GM19438 (cell line): ENCODE results near the gene MICAL3.
"Not testable (repeated sequence)": the region's sequence is repeated elsewhere in the genome, so short reads cannot be mapped to it uniquely, and the experiment has no call there.

Experiments used
- ATAC-seq: cut with Tn5 transposase; IDR thresholded peaks from one replicate; pipeline ENCODE4 v1.9.1; 2021; ENCODE audit warnings: low read depth; ENCODE audit not compliant: unreplicated experiment

The MICAL3 gene, protein sequence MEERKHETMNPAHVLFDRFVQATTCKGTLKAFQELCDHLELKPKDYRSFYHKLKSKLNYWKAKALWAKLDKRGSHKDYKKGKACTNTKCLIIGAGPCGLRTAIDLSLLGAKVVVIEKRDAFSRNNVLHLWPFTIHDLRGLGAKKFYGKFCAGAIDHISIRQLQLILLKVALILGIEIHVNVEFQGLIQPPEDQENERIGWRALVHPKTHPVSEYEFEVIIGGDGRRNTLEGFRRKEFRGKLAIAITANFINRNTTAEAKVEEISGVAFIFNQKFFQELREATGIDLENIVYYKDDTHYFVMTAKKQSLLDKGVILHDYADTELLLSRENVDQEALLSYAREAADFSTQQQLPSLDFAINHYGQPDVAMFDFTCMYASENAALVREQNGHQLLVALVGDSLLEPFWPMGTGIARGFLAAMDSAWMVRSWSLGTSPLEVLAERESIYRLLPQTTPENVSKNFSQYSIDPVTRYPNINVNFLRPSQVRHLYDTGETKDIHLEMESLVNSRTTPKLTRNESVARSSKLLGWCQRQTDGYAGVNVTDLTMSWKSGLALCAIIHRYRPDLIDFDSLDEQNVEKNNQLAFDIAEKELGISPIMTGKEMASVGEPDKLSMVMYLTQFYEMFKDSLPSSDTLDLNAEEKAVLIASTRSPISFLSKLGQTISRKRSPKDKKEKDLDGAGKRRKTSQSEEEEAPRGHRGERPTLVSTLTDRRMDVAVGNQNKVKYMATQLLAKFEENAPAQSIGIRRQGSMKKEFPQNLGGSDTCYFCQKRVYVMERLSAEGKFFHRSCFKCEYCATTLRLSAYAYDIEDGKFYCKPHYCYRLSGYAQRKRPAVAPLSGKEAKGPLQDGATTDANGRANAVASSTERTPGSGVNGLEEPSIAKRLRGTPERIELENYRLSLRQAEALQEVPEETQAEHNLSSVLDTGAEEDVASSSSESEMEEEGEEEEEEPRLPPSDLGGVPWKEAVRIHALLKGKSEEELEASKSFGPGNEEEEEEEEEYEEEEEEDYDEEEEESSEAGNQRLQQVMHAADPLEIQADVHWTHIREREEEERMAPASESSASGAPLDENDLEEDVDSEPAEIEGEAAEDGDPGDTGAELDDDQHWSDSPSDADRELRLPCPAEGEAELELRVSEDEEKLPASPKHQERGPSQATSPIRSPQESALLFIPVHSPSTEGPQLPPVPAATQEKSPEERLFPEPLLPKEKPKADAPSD (N-terminal part only)

DNA sequence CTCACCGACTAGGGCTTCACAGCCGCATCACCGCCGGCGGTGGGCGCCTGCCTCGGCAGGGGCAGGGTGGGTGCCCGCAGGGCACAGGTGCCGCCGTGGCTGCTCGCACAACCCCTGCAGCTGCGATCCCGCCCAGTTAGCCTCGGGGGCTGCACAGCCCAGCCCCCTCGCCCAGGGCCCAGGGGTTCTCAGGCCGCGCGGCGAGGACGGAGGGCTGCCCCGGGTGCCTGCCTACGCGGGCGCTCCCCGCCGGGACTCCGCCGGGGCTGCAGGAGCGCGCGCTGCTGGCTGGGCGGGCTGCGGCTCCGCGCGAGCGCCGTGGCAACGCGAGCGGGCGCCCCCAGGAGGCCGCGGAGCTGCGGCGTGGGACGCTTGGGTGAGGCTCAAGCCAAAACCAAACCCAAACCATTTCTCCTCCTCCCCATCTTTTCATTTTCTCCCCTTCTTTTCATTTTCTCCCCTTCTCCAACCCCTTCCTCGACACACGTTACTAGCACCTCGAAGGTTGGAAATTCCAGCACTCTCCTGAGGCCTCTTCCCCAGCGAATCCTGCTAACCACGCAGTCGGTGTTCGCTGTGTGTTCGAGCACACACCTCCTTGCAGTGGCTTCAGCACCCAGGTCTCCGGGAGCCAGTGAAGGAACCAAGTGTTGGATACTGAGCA is at the start of gene MICAL3:
TSS of gene MICAL3 (minus strand) at position 286 of the 664 bp plus-strand sequence. CDS start 117,749 bp downstream, outside the sequence.
- ATAC-seq = no peak

DNA sequence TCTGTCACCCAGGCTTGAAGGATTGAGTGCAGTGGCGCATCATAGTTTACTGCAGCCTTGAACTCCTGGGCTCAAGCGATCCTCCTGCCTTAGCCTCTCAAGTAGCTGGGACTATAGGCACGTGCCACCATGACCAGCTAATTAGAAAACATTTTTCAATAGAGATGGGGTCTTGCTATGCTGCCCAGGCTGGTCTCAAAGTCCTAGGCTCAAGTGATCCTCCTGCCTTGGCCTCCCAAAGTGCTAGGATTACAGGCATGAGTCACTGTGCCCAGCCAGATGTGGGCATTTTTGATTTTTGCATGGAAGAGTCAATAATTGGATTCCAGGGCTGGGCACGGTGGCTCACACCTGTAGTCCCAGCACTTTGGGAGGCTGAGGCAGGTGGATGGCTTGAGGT is 49.6 kb upstream of the MICAL3 start:
- ATAC-seq = not testable (repeated sequence)

GRCh38 chr22:18073467-18073866 is 49.1 kb upstream of the MICAL3 start:
- ATAC-seq = no peak

GRCh38 chr22:18071968-18072310 is 47.6 kb upstream of the MICAL3 start:
- no peak for ATAC-seq

- not testable (repeated sequence) for ATAC-seq
Observed at GRCh38 chr22:18071307-18071967, 47.1 kb upstream of the MICAL3 start.

- ATAC-seq = no peak
Observed at GRCh38 chr22:18070556-18071306, 46.4 kb upstream of the MICAL3 start.

DNA sequence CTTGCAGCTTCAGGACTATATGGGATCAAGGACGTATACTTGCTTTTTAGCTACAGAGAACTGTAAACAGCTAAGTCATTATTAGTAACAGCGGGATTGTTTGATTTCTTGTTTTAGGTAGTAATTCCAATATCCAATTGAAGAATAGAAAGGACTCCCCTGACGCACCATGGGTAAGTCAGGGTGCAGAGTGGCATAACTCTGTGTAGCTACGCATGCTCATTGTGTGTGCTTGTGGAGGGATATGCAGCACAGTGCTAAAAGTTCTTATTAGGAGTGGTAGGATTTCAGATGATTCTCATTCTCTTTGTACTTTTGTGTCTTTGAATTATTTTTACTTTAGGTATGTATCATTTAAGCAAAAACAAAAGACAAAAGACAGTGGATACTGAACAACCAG is 45.7 kb upstream of the MICAL3 start:
- ATAC-seq = no peak

GRCh38 chr22:18069041-18069440 is 44.7 kb upstream of the MICAL3 start:
- no peak for ATAC-seq

DNA sequence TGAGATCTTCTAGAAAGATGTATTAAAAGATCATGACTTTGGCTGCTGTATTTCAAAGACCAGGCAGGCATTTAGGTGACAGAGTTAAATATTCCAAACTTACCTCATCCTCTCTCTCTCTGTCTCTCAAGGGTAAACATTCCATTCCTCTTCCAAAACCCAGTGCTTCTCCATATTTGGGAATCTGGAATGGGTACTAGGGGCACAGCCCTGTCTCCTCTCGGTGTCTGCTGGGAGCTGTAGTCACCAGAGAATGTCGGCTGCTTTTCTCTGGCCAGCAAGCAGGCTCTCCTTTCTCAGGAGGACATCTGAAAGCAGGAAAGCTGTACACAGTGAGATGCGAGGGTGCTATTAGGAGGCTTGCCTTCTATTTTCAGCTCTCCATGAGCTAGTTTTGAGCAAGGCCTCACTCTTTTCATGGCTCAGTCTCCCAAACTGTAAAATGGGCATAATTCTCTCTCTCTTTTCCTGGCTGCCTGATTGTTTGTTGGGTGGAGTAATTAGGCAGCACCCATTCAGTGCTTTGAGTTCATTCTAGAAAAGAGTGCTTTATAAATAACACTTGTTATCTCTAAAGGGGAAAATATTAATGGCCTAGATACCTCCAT is 44.1 kb upstream of the MICAL3 start:
- ATAC-seq = no peak

GRCh38 chr22:18067548-18068341 is 43.4 kb upstream of the MICAL3 start:
- no peak for ATAC-seq

DNA sequence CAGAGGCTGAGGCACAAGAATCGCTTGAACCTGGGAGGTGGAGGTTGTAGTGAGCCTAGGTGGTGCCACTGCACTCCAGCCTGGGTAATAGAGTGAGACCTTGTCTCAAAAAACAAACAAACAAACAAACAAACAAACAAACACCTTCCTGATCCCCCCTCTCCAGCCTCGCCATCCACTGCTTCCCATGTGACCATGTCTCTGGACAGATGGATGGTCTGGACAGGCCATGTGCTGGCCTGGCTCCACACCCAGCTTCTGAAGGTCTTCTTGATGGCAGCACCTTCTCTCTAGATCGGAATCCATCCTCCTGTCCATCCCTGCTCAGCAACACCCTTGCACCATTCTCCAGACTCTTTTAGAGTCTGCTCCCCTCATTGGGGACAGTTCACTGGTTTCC is 42.8 kb upstream of the MICAL3 start:
- ATAC-seq = no peak

DNA sequence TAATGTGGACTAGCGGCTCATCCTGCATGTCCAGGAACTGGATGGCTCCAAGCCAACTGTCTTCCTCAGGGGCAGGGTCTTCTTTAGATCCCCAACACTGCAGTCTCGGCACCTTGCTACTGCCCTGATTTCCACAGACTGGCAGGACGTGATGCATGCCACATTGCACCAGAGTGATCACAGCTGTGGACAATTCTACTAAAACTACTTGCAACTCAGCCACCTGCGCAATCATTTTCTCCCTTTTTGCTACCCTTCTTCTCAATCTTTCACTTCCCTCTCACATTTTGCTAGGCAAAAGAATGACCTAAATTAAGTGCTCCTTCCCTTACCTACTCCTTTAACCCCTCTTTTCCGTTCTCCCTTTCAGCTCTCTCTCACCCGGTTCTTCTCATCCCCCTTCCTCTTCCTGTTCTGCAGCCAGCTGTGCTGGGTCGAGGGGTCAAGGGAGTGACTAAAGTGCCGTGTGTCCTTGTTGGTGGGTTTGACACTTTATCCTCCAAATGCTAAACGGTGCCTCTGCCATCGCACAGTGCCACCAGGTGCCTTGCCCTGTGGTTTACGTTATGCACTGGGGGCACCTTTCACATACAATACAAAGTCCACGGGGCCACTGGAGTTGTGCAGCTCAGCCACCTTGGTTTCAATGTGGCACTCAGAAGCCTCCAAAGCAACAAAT is 42.0 kb upstream of the MICAL3 start:
- ATAC-seq = no peak

DNA sequence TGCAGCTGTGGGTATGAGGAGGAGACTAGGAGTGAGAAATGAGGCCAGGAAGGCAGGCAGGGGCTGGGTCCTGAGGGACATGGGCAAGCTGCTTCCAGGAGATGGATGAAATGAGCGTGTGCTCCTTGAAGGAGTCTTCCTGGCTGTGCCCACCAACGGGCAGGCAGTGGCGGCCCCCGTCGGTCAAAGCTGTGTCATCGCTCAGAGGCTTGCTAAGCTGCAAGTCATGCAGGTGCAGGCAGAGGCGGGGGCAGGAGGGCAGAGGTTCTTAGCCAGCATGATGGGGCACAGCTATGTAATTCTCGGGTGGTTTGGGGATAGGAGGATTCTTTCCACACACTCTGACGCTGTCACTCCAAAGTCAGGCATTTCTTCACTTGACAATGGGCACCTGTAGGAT is 40.9 kb upstream of the MICAL3 start:
- no peak for ATAC-seq

DNA sequence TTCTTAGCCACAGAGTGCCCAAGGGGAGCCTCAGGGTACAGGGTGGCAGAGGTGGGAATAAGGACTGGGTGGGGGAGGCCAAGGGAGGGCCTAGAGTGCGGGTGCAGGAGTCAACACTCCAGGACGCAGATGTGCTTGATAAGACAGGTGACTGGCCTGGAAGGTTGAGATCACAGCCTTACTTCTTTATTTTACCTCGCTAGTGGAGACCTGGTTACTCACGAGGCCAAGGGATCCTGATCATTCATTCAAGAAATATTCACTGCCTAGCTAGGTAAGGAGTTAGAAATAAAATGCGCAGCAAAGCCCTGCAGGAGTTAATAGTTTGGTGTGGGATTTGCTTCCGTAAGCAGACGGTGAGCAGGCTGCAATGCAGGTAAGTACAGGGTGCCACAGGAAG is 40.3 kb upstream of the MICAL3 start:
- no peak for ATAC-seq

DNA sequence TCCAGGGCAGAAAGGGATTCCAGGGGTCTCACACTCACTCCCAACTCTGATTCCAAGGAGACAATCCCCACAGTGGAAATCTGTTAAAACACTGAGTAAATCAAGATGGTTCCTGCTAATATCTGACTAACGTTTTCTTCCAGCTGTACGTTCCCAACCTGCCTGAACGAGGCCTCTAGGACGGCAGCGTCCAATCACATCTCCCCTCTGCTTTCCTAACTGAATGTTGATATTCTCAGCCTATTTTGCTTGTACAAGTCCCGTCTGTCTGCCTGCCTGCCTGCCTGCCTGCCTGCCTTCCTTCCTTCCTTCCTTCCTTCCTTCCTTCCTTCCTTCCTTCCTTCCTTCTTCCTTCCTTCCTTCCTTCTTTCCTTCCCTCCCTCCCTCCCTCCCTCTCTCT is 39.4 kb upstream of the MICAL3 start:
- not testable (repeated sequence) for ATAC-seq

DNA sequence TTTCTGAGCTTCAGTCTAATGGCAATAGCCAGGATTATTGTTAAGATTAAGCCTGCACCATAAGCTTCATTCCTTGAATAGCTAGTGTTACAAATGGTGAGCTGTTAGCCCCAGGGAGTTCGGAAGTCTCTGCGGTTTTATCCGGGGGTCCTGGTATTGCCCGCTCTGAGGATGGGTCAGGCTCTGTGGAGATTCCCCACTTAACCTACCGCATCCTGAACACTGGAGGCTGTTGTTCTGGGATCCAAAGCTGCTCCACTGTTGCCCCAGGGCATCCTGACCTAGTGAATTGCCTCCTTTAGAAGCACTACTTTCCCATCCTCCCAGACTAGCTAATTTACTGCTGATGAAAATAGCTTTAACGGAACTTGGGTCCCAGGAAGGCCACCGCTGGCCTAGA is 38.9 kb upstream of the MICAL3 start:
- ATAC-seq = no peak

DNA sequence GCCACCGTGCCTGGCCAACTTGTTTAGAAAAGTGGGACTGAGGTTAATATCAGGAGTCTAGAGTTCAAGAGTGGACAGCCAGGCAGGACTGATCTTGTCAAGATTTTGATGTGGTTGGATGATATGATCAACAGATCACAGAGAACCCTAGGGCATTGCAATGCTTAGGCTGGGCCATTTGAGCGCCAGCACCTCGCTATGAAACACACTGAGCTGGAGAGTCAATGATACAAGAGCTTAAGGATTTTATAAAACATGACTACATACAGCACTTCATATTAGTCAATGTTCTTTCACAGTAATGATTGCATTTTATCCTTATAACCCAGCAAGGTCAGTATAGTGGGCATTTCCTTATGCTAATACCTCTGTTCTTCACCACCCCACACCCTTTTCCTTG is 38.1 kb upstream of the MICAL3 start:
- ATAC-seq = no peak
